AG08395 (cell line): ENCODE results near the gene PARVA.

Experiments used
- DNase-seq: peaks from one replicate; pipeline ENCODE4 v3.0.0; 2012; ENCODE audit warnings: mixed read lengths, low spot score

The PARVA gene

DNA sequence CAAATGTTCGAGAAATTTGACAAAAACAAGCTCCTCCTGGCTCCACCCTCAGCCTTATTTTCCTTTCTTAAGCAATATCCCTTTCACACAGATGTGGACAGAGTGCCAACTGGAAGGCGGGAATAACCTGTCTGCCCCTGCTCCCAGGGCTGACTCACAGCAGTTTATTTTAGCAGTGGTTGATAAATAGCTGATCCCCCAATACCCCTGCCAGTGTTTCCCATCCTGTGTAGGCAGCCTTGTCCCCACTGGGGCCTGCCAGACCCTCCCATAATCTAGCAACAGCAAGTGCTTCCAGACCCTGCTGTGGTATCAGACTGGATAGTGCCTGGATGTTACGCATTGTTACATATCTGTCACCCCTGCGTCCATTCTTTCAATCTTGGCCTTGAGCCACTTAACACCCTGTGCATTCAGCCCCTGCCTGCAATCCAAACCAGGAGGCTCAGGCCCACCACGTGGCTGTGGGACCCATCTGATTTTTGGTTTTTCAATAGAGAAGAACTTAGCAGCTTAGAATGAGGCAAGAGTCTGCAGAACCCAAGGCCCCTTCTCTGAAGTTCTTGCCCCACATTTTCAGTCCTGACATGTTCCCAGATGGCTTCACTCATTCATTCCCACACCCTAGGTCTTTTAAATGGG lies 53.7 kb downstream of the PARVA start:
- DNase-seq: peak; percentile 66

DNA sequence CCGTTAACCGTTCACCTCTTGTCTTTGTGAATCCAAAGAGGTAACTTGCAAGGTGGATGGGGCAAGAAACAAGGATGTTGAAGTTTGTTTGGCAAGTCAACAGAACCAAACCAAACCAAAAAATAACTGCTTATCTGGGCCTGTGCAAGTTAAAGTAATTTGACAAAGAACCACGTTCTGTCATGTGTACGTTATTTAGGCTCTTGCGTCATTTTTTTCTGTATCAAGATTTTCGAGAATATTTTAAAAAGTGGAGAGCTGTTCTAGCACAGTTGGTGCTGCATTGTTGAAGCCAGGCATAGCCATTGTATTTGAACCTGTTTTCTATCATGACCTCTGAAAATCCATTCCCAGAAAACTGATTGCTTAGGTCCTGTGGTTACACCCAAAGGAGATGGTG lies 55.1 kb downstream of the PARVA start:
- DNase-seq: no peak

DNA sequence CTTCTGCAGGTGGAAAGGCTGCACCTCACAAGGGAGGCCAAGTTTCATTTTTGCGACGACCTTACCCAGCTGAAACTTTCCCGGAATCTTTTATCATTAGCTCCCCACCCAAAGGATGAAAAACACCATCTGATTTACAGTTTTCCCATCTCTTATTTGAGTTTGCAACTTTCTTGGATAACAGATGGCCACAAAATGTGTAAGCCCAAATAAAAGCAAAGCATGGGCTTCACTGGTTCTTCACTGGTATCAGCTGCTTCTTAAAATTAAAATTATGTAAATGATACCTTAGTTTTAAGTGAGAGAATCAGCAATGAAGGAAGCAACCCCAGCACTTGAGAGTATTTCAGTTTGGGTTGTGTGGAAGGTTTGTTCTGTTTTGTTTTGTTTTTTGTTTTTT lies 55.8 kb downstream of the PARVA start:
- no peak for DNase-seq

DNA sequence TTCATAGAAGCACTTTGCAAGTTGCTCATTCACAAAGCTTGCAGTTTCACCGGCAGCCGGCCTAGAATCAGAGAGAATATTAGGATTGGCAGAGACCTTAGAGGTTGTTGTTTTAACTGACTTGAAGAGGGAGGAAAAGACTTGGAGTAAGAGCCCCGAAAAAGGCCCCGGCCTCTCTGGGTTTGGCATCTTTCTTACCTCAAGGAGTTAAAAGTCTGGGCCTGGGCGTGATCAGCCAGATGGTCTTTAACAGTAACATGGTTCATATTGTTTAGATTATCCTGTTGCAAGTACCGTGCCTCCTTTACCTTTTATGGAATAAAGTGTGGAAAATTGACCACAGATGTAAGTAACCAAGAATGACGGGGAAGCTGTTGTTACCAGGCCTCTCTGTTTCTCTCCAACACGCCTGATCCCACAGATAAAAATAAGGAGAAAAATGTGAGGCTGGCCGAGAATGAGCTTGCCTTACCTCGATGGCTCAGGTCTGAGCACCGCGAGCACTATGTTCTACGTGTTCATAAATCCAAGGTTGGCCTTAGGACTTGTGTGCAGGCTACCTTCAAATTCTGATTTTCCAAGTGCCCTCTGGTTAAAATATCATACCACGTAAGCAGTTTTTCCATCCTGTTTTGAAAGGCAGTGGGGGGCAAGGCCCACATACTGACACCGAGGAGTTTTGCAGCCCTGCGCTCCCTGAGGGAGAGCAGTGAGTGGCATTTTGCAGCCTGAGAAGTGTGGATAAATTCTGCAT lies 56.4 kb downstream of the PARVA start:
- DNase-seq: peak; percentile 70

DNA sequence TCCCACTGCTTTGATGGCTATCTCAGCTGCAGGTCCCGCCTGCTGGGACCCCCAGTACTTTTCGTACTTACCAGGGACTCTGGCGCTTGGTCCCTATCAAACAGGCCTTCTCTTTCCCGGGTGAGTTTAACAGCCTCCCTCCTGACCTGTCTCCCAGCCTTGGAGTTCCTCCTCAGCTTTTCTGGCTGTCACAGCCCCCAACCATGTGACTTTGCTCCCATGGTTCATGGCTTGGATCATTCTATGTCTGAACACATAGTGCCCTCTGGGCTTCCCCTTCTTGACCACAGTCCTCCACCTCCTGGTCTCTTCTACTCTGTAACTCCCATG lies 56.9 kb downstream of the PARVA start:
- DNase-seq: no peak

DNA sequence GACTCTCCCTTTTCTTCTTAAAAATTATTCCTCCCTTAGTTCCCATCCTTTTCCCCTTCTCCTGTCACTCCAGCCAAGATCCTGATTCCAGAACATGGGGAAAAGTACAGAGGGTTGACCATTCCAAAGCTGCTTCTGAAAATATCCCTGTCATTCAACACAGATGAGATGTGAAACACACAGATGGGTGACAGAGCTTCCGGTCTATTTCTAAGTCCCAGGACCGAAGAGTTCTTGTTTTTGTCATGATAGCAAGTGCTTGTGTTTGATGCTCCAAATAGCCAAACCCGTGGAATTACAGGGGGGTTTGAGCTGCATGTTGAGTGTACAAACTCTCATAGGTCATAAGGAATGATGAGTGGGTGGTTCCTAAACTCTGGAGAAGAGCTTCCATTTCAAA lies 57.9 kb downstream of the PARVA start:
- DNase-seq: no peak

DNA sequence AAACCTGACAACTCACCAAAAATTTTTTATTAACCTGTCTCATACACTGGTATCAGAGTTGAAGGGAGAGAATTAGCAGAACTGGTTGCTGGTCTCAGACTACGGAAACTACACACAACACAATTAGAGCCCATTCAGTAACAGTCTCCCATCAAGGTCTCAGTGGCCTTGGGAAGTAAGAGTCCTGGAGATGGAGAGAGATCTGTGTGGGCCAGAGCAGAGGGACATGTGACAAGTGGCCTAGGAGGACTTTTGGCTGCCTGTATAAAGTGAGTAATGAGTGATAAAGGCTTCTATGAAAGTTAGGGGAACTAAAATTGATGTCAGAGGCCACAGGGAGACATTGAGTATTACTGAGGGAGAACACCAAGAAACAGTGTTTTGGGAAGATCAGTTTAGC lies 58.9 kb downstream of the PARVA start:
- no peak for DNase-seq

DNA sequence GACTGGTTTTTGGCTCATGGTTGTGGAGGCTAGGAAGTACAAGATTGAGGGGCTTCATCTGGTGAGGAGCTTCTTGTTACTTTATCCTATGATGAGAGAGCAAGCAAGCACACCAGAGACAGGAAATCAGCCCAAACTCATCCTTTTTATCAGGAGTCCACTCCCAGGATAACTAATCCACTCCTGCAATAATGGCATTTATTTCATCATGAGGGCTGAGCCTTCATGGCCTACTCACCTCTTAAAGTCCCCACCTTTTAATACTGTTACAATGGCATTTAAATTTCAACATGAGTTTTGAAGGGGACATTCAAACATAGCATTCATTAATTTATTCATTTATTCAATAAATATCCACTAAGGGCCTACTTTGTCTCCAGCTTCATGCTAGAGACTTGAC lies 60.9 kb downstream of the PARVA start:
- no peak for DNase-seq

DNA sequence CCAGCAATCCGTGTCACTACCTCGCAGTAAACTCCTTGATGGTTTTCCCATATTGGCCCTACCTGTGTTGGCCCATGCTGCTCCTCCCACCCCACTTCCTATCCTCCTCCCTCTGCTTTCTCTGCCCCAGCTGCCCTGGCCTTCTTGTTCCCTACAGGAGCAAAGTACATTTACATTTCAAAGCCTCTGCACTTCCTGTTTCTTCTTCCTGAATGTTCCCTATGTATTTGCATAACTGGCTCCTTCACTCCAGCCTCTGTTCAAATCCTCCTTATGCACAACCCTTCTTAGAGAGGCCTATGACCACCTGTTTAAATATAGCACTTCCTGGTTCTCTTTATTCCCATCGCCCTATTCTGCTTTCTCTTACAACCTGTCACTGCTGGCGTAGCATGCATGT lies 62.2 kb downstream of the PARVA start:
- DNase-seq: no peak

DNA sequence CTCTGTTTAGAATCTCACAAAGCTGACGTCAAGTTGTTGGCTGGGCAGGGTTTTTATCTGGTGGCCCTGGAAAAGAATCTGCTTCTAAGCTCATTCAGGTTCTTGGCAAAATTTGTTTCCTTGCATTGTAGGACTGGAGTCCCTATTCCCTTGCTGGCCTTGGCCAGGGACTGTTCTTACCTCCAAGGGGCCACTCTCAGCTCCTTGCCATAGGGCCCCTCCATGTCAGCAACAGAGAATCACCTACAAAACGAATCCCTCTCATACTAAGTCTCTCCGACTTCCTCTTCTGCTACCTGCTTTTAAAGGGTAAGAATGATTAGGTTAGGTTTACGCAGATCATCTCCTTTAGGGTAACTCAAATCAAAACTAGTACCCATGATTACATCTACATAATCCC lies 63.2 kb downstream of the PARVA start:
- DNase-seq: no peak

DNA sequence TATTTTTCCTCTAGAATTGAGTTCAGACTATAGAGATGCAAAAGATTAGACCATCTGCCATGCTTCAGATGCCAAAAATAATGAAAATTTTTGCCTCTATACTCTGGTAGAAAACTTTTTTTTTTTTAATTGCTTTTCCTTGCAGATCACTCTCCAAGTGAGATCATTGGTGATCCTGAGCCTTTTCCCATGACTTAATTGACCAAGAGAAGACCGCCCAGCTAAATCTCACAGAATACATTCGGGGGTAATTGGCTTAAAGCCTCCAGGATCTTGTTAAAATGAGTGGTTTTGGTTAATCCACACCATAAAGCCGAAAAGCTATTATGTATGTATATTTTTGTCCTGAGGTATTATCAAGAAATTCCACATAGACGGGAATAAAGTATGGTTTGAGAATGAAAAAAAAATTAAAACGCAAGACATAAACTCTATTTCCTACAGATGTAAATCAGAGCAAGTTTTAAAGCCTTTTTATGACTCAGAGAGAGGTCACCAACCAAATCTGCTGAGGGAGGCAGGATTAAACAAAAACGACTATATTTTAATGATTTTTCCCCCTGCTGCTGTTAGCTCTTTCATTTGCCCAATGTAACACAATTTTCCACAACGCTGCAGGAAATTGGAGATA lies 64.0 kb downstream of the PARVA start:
- peak; percentile 62 for DNase-seq

DNA sequence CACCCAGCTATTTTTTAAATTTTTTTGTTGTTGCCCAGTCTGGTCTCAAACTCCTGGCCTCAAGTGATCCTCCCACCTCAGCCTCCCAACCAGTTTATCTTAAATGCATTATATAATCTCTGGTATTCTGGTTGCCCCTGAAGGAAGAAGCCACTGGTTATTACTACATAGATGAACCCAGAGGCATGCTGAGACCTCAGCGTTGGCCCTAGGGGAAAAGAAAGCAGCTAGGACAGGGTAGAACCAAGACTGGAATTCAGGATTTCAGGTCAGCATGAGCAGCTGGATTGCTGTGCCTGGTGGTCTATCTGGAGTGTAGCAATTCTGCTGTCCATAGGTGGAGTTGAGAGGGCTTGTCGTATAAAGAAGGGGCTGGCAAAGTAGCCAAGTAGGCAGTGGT lies 67.2 kb downstream of the PARVA start:
- DNase-seq: no peak

DNA sequence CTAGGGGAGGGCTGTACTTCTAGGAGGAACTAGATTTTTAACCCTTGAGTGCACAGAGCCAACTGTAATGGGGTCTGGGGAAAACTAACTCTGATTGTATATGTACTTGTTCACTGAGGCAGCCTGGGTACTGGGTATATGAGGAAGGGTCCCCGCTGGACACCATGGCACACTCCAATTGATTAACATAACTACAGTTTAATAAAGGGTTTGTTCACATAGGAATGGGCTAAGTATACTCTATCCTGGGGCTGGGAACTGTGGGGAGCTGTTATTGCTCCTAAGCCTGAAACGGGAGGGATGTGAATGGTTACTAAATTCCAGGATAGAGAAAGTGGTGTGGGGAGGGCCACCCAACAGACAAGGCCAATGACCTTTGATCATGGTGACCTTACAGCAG lies 67.6 kb downstream of the PARVA start:
- no peak for DNase-seq

DNA sequence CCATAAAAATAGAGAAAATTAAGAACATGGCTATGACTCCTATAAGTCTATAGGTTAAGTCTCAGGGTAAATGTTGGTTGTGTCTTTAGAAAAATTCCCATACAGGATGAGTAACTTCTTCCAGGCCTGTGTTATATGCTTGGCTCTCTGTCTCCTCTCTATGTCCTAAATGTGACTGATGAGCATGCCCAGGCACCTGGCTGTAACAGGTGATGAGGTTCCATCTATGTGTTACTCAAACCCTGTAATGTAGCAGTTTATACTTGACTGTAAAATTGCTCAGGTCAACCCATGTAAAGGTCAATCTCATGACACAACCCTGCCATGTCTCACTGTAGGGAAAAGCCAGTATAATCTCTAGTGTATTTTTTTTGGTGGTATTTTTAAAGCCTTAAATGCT lies 69.5 kb downstream of the PARVA start:
- no peak for DNase-seq

DNA sequence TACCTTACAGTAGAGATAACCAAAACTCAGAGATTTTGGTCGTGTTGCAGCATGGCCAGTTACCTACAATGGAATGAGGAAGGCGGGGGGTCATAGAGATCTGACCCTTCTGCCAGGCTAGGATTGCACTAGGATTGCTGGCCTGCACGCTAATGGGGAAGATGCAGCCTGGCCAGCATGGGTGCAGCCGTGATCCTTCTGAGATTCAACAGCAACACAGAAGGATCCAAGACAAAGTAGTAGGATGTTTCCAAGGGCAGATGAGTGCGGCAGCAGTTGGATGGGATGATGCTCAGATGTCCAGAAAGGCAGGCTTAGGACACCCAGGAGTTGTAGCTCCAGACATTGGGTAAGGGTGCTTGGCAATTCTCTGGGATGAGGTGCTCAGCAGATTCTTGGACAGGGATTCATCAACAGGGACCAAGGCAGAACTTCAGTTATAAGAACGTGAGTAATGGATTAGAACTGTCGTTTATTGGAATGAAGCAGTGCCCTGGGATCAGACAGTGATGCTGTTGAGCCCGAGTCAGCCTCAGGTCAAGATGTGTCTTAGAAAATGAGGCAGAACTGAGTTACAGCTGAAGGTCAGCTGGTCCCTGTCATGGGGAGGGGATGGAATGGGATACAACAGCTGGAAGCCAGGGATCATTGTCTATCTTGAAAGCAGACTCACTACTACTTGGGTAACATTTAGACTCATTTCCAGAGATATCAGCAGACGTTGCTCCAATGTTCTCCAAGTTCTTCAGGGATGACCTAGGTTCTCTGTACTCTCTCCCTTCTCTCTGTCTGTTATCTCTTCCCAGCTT lies 71.0 kb downstream of the PARVA start:
- peak; percentile 24 for DNase-seq

DNA sequence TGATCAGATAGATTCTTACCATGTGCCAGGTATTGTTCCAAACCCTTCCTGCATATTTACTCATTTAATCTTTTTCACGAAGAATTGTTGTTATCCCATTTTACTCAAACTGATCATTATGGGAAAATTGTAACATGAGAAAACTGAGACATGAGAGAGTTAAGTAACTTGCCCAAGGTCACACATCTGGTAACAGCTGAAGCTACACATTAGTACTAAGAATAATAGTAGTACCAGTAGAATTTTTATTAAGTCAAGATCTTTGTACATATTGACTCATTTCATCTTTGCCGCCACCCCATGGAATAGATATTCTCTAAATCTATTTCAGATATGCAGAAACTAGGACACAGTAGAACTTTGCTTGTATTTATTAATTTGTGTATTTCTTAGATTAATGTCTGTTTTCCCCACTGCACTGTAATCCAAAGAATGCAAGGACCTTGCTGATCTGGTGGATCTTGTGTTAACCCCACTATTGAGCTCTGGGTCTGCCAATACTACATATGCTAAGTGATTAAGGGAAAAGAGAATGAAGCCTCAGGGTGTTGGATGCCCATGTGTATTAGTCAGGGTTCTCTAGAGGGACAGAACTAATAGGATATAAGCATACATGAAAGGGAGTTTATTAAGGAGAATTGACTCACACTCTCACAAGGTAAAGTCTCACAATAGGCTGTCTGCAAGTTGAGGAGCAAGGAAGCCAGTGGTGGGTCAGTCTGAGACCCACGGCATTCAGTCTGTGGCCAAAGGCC lies 72.8 kb downstream of the PARVA start:
- peak; percentile 43 for DNase-seq

DNA sequence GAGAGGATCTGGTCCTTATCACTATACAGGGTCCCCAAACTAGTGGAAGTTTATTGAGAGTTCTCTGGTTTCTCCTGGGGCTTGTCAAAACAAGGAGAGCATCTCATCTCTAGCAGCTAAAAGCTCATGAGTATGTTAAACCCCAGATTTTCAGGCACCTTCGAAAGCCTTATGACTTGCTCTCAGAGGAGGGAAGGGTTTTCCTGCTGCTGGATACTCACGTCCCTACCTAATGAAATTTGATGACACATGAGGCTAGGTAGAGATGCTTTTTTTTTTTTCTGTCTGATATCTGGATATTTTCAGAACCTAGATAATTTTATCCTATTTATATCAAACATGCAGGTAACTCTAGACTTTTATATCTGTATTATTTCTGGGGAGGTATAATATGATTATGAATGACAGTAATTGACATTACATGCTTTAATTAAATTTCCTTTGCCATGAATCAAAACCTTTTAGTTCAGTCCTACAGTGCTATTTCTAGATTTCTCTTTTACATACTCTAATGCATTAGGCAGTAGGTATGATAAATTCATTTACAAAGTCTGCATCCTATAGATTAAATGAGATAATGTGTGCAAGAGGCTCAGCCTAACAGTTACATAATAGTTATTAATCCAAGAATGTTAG lies 73.9 kb downstream of the PARVA start:
- DNase-seq: no peak

DNA sequence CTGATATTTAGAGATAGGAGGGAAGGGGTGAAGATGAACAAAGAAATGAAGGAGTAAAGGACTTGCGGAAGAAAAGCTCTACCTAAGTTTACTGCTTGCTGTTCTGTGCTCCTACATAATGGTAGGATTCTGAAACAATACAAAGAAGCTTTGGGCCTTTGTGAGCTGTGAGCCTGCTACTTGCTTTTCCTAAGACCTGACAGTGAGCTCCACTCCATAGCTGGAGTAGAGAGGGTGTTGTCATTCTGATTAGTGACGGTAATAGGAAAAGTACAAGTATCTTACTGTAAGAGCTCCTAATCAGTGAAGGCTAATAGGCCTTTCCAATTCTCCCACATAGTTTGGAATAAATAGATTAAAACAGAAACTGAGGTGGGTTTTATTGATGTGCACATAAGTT lies 75.9 kb downstream of the PARVA start:
- no peak for DNase-seq

DNA sequence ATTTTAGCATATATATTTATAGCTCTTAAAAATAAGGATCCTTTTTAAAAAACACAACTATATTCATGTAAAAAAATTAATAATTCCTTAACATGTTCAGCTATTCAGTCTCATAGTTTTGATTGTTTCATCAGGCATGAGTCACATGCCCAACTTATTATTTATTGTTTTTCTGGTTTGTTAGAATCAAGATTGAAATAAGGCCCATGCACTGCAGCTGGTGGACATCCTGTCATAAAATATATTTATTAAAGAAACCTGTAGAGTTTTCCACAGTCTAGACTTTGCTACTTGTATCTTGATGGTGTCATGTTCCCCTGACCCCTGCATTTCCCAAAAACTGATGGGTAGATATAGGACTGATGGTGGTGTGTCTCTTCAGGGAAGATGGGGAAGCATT lies 77.4 kb downstream of the PARVA start:
- DNase-seq: no peak

DNA sequence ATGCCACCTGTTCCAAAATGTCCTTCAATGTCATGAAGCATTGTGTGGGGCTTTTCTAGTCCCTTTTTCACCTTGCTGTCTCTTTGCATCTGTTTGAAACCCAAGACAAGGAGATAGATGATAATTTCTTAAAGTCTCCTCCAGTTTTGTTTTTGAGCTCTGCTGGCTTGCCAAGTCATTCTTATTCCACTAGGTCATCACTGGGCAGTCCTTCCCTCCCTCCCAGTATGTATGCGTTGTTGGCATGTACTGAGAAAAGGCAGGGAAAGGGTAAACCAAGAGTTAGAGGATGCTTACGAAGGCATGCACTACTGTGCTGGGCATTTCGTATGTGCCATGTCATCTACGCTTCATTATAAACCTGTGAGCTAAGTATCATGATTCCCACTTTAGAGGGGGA lies 78.6 kb downstream of the PARVA start:
- DNase-seq: peak; percentile 62
